Measurements from ENCODE around the gene SLC12A7.

SLC12A7 gene

GRCh38 chr5:1014781-1015221 lies 97.1 kb downstream of the SLC12A7 start:
- DNase-seq: no peak

- DNase-seq: no peak
Measured at GRCh38 chr5:1014346-1014745, 97.5 kb downstream of the SLC12A7 start.

GRCh38 chr5:1013948-1014301 lies 97.9 kb downstream of the SLC12A7 start:
- DNase-seq: no peak

- DNase-seq: no peak
Measured at GRCh38 chr5:1013238-1013947, 98.5 kb downstream of the SLC12A7 start.

GRCh38 chr5:1012900-1013237 lies 99.0 kb downstream of the SLC12A7 start:
- no peak for DNase-seq

- DNase-seq: no peak
Measured at GRCh38 chr5:1012313-1012841, 99.5 kb downstream of the SLC12A7 start.

- DNase-seq: no peak
Measured at GRCh38 chr5:1011741-1012312, 100.0 kb downstream of the SLC12A7 start.

GRCh38 chr5:1011226-1011631 lies 100.6 kb downstream of the SLC12A7 start:
- peak; percentile 38 to 40 for DNase-seq

- DNase-seq: no peak
Measured at GRCh38 chr5:1010641-1011046, 101.2 kb downstream of the SLC12A7 start.

GRCh38 chr5:1010181-1010510 lies 101.7 kb downstream of the SLC12A7 start:
- DNase-seq: no peak

GRCh38 chr5:1009359-1010180 lies 102.3 kb downstream of the SLC12A7 start:
- no peak for DNase-seq

GRCh38 chr5:1008451-1009358 lies 103.2 kb downstream of the SLC12A7 start, which contains the start of gene NKD2:
Gene NKD2 (plus strand): TSS chr5:1008802. CDS start chr5:1009058, 256 bp downstream.
- DNase-seq: peak; percentile 17 to 57

GRCh38 chr5:1007681-1008450 lies 104.0 kb downstream of the SLC12A7 start:
- DNase-seq: no peak

- DNase-seq: no peak
Measured at GRCh38 chr5:1007221-1007680, 104.6 kb downstream of the SLC12A7 start.

GRCh38 chr5:1006656-1007071 lies 105.2 kb downstream of the SLC12A7 start:
- no peak for DNase-seq

- DNase-seq: no peak
Measured at GRCh38 chr5:1005904-1006655, 105.8 kb downstream of the SLC12A7 start.

GRCh38 chr5:1005249-1005851 lies 106.5 kb downstream of the SLC12A7 start:
- DNase-seq: no peak

- peak; percentile 44 to 50 for DNase-seq
Measured at GRCh38 chr5:1004461-1005248, 107.2 kb downstream of the SLC12A7 start.

- DNase-seq: peak in 1 of 2 experiments; percentile 27
Measured at GRCh38 chr5:1003296-1003937, 108.4 kb downstream of the SLC12A7 start.
